Psoas muscle (tissue), 8 donors: ENCODE results near the gene VWA8. TPM values are rescaled to one million over a fixed set of nuclear protein-coding genes. Genes with fewer than 3 reads are reported as not detected.

ENCODE experiments used
- ATAC-seq, 4 donors: fragments of 200-7000 bp; cut with Tn5 transposase; one replicate each; pipeline ENCODE4 v1.9.1; 2020; ENCODE audit warnings: moderate library complexity in 3 of 4, mild to moderate bottlenecking in 2 of 4
- DNase-seq, 2 donors: peaks; one replicate each; pipeline ENCODE4 v3.0.0-alpha.2; 2020
- H3K27ac ChIP-seq: fragments of 200-600 bp; one replicate; pipeline ENCODE4 v1.8.0; 2022
- H3K27me3 ChIP-seq, 3 donors: fragments of 200-600 bp in 1 of 3; one replicate each; pipeline versions ENCODE4 v1.6.1 to v1.8.0; 2013 to 2022; ENCODE audit warnings: low read length in 2 of 3, mild to moderate bottlenecking in 2 of 3, moderate library complexity in 1 of 3; ENCODE audit not compliant: insufficient read depth in 3 of 3
- H3K36me3 ChIP-seq, 2 donors: fragments of 200-600 bp in 1 of 2; one replicate each; pipeline versions ENCODE4 v1.6.1 to v1.8.0; 2013 to 2022; ENCODE audit warnings: low read depth in 1 of 2, mild to moderate bottlenecking in 1 of 2, moderate library complexity in 1 of 2; ENCODE audit not compliant: insufficient read depth in 1 of 2
- H3K4me1 ChIP-seq: fragments of 200-600 bp; one replicate; pipeline ENCODE4 v1.8.0; 2022
- H3K4me3 ChIP-seq: fragments of 200-600 bp; one replicate; pipeline ENCODE4 v1.8.0; 2022; ENCODE audit warnings: mild to moderate bottlenecking
- H3K9me3 ChIP-seq: fragments of 200-600 bp; one replicate; pipeline ENCODE4 v1.8.0; 2022
- CTCF ChIP-seq: fragments of 200-600 bp; IDR thresholded peaks from one replicate; pipeline ENCODE4 v1.8.0; 2022; ENCODE audit warnings: antibody characterized with exemption
- WGBS, 3 donors: extraction: QIAGEN DNeasy Blood & Tissue Kit; methylation state at CpG; one replicate each; pipeline versions ENCODE4 v1.1.6 to v1.1.7; 2013; 5-methylcytosine and 5-hydroxymethylcytosine counted together
- intact Hi-C, 2 donors: fragments of 100-400 bp; cut with DNase I; formaldehyde crosslinking; loops; one replicate each; pipeline versions ENCODE4 v1.11.0 to v1.14.2; 2022
- polyA plus RNA-seq, 3 donors: library from polyadenylated mRNA; stranded (reverse); fragments of 200-250 nt; gene quantifications; one replicate each; pipeline ENCODE4 v1.2.3, GENCODE V29; 2013
- total RNA-seq, 4 donors: library from RNA; stranded (reverse); fragmentation: NEBNext Ultra II Directional in 2 of 4; extraction: Animal tissue kit (Norgen Biotek cat#: 25700) in 2 of 4; gene quantifications; one replicate each; pipeline versions ENCODE4 v1.2.1 to v1.2.4, GENCODE V29; 2021 to 2023
- donor health status: healthy with polysubstance abuse.
- donor health status: DM: no; HTN: no; CAD: no; lungs with moderate emphysema.
- donor health status: Bipolar disorder and iron deficiency.
- donor health status: healthy.
- donor health status: DM: yes; HTN: yes; CAD: no.
- donor health status: DM: no; HTN: no; CAD: no.
- donor health status: DM: no; HTN: no; CAD: no.
- donor health status: DM: yes; HTN: yes; CAD: no.

The VWA8 gene
- total and polyA plus RNA-seq, 7 donors: 8.6 to 50.5 (median 30.1) TPM

DNA sequence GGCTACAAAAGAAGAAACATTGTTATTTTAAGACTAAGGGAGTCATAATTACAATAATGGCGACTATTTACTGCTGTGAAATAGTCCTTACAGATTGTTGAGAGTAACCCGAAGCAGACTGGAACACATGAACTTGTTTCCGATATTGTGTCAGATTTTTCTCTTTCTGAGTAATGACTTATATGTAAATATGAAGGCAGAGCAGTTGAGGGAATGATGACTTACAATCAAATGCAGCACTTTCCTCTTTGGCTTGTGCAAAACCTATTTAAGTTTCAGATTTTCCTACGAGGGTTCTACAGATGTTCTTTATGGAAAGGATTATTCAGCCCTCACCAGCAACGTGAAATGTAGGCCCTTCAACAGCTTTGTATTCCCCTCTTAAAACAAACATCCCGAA, 304.9 kb downstream of the VWA8 start:
- Histone ChIP-seq H3K4me3 (no peak overlapping the region), H3K27me3 (no peaks in the 10 kb centered on the region), H3K4me1 (no peaks in the 10 kb centered on the region), H3K9me3 (no peaks in the 10 kb centered on the region), H3K27ac (no peak overlapping the region), H3K36me3 (no peaks in the 10 kb centered on the region)
- 79 to 92% (median 84%) methylated on average over 6 of the region's 6 CpGs for WGBS, 3 donors
- intact Hi-C loops: loop anchor here in 1 of 2 donors (10.0 kb wide), 1 partner anchor 301 kb away; no protein-coding TSS in a partner anchor
- no peak for TF ChIP-seq CTCF
- DNase-seq (no peak), ATAC-seq (no peak)

- no peak for TF ChIP-seq CTCF
- H3K36me3 ChIP-seq: no peaks in the 10 kb centered on the region
- H3K27me3 ChIP-seq: no peaks in the 10 kb centered on the region
- DNase-seq (no peak), ATAC-seq (no peak)
- 78 to 97% (median 89%) methylated on average over 5 of the region's 5 CpGs for WGBS, 3 donors
- H3K4me3 ChIP-seq: no peak overlapping the region
- no peak overlapping the region for H3K27ac ChIP-seq
- intact Hi-C loops: loop anchor here (5.0 to 10.0 kb wide), 3 partner anchors 197 to 302 kb away; partner anchors contain the start of gene RGCC (in 1 of the 2)
- H3K4me1 ChIP-seq: no peaks in the 10 kb centered on the region
- H3K9me3 ChIP-seq: no peaks in the 10 kb centered on the region
These were observed 306.1 kb downstream of the VWA8 start for GRCh38 chr13:41654796-41655195.

DNA sequence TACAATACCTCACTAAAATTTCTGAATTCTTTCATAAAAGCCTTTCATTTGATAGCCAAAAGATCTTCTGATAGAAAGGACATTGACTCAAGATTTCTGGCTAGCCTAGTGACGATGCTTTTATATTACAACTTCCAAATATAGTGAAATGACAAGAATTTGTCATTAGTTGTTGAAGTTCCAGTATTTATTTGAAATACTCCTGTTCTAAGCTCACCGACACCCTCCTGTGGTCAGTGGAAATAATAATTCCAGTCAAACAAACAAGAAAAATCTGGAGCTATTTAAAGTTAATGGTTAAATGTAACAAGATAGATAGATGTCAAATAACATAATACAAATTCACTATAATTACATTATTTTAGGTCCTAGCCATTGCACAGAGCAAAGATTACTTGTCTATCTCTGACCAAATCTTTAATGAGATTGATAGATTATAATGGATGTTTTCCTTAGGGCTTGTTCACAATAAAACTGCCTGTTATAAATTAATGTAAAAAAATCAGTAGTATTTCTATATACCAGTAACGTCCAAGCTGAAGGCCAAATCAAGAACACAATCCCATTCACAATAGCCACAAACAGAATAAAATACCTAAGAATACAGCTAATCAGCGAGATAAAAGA, 308.1 kb downstream of the VWA8 start:
- TF ChIP-seq CTCF: peak; percentile 54
- no peaks in the 10 kb centered on the region for H3K27me3 ChIP-seq
- no peak overlapping the region for H3K4me3 ChIP-seq
- H3K4me1 ChIP-seq: no peaks in the 10 kb centered on the region
- no peak overlapping the region for H3K27ac ChIP-seq
- intact Hi-C loops: loop anchor here (5.0 to 10.0 kb wide), 3 partner anchors 196 to 301 kb away; partner anchors contain the start of gene RGCC (in 1 of the 2)
- DNase-seq (no peak), ATAC-seq (peak in 1 of 4 donors; percentile 66)
- H3K9me3 ChIP-seq: no peaks in the 10 kb centered on the region
- H3K36me3 ChIP-seq: no peaks in the 10 kb centered on the region
- WGBS, 3 donors: 57 to 58% (median 57%) methylated on average over 4 of the region's 4 CpGs

- DNase-seq (no peak), ATAC-seq (peak in 1 of 4 donors; percentile 32)
- Histone ChIP-seq H3K9me3 (no peaks in the 10 kb centered on the region), H3K27ac (no peak overlapping the region), H3K4me1 (no peaks in the 10 kb centered on the region), H3K36me3 (no peaks in the 10 kb centered on the region), H3K27me3 (no peaks in the 10 kb centered on the region), H3K4me3 (no peak overlapping the region)
- 80 to 90% (median 84%) methylated on average over 1 of the region's 1 CpG for WGBS, 3 donors
- intact Hi-C loops: loop anchor here (5.0 to 10.0 kb wide), 3 partner anchors 194 to 299 kb away; partner anchors contain the start of gene RGCC (in 1 of the 2)
- TF ChIP-seq CTCF: no peak
These were observed 309.4 kb downstream of the VWA8 start for GRCh38 chr13:41651413-41652058.
